Right lobe of liver (tissue), 6 donors: ENCODE measurements around the gene CELF6. TPM values are rescaled to one million over a fixed set of nuclear protein-coding genes. Genes with fewer than 3 reads are reported as not detected.

Source experiments
- ATAC-seq, 4 donors: fragments of 200-7000 bp; cut with Tn5 transposase; one replicate each; pipeline ENCODE4 v1.9.1; 2020; ENCODE audit warnings: mild to moderate bottlenecking in 4 of 4, moderate library complexity in 4 of 4
- DNase-seq, 3 donors: peaks; one replicate each; pipeline ENCODE4 v3.0.0-alpha.2; 2020
- H3K27ac ChIP-seq, 3 donors: fragments of 200-600 bp; one replicate each; pipeline ENCODE4 v1.8.0; 2022
- H3K27me3 ChIP-seq, 2 donors: fragments of 200-600 bp; one replicate each; pipeline ENCODE4 v1.8.0; 2022
- H3K36me3 ChIP-seq, 4 donors: fragments of 200-600 bp; sonication (generic) in 1 of 4; one replicate each; pipeline versions ENCODE4 v1.5.1 to v1.8.0; 2017 to 2022; ENCODE audit warnings: control low read depth in 1 of 4
- H3K4me1 ChIP-seq, 4 donors: fragments of 200-600 bp; sonication (generic) in 1 of 4; one replicate each; pipeline versions ENCODE4 v1.5.1 to v1.8.0; 2017 to 2022; ENCODE audit warnings: control low read depth in 1 of 4
- H3K4me3 ChIP-seq, 3 donors: fragments of 200-600 bp; one replicate each; pipeline ENCODE4 v1.8.0; 2022
- H3K9me3 ChIP-seq, 4 donors: fragments of 200-600 bp; sonication (generic) in 1 of 4; one replicate each; pipeline versions ENCODE4 v1.5.1 to v1.8.0; 2017 to 2022; ENCODE audit warnings: control low read depth in 1 of 4
- CTCF ChIP-seq, 4 donors: fragments of 200-600 bp in 3 of 4; fragments of 450-650 bp in 1 of 4; IDR thresholded peaks; one replicate each; pipeline versions ENCODE4 v1.5.1 to v1.8.0; 2016 to 2022; ENCODE audit warnings: antibody characterized with exemption in 4 of 4, mild to moderate bottlenecking in 2 of 4
- POLR2A ChIP-seq: fragments of 450-650 bp; IDR thresholded peaks from one replicate; pipeline ENCODE4 v1.6.1; 2017; ENCODE audit warnings: antibody characterized with exemption, mild to moderate bottlenecking
- WGBS: methylation state at CpG from one replicate; pipeline ENCODE4 v1.1.6; 2018; ENCODE audit warnings: low coverage, low lambda C conversion rate; ENCODE audit not compliant: insufficient coverage; ENCODE audit errors: missing lambda C conversion rate; 5-methylcytosine and 5-hydroxymethylcytosine counted together
- intact Hi-C, 2 donors: fragments of 100-400 bp; cut with DNase I; formaldehyde crosslinking; loops; one replicate each; pipeline versions ENCODE4 v1.11.2 to v1.14.1; 2022
- total RNA-seq, 6 experiments: library from RNA; depleted of rRNA in 2 of 6; stranded (reverse); fragments of >200 nt in 2 of 6; fragmentation: NEBNext Ultra II Directional in 3 of 6; extraction: Animal tissue kit (Norgen Biotek cat#: 25700) in 3 of 6; gene quantifications; one replicate each; pipeline versions ENCODE4 v1.1.0 to v1.2.4, GENCODE V29; 2016 to 2023
- donor health status: DM: no; HTN: yes; CAD: no.
- donor health status: DM: no; HTN: no; CAD: no.
- donor health status: DM: no; HTN: no; CAD: no.
- donor health status: DM: no; HTN: yes; CAD: no.
- donor health status: DM: no; HTN: yes; CAD: no.

The CELF6 gene
- total RNA-seq, 6 experiments from 2014 or later: 0.47 to 1.7 (median 1.2) TPM

- TF ChIP-seq POLR2A (no peak), CTCF (IDR thresholded peaks at IDR 0.05) (no peak)
- no peaks in the 10 kb centered on the region for H3K36me3 ChIP-seq
- H3K27ac ChIP-seq: no peak overlapping the region
- intact Hi-C loops: loop anchor here in 1 of 2 donors (10.0 kb wide), 1 partner anchor 356 kb away; no protein-coding TSS in a partner anchor
- WGBS: 47% methylated on average over 2 of the region's 2 CpGs
- H3K4me1 ChIP-seq: peaks cover 0 to 10% (median 0%) of the 10 kb centered on the region in 4 donors
- H3K4me3 ChIP-seq: no peak overlapping the region
- no peak for DNase-seq
- no peaks in the 10 kb centered on the region for H3K9me3 ChIP-seq
- no peak for ATAC-seq
- no peaks in the 10 kb centered on the region for H3K27me3 ChIP-seq
Observed at GRCh38 chr15:72318408-72318942, 1.5 kb downstream of the CELF6 start.

GRCh38 chr15:72315706-72316370 lies 4.1 kb downstream of the CELF6 start:
- DNase-seq: no peak
- intact Hi-C loops: loop anchor here in 1 of 2 donors (10.0 kb wide), 1 partner anchor 359 kb away; no protein-coding TSS in a partner anchor
- H3K4me3 ChIP-seq: no peak overlapping the region
- peaks cover 0 to 10% (median 0%) of the 10 kb centered on the region in 4 donors for H3K4me1 ChIP-seq
- no peaks in the 10 kb centered on the region for H3K27me3 ChIP-seq
- TF ChIP-seq CTCF (IDR thresholded peaks at IDR 0.05) (no peak), POLR2A (no peak)
- no peak for ATAC-seq
- no peaks in the 10 kb centered on the region for H3K36me3 ChIP-seq
- H3K27ac ChIP-seq: no peak overlapping the region
- 44% methylated on average over 3 of the region's 6 CpGs for WGBS
- H3K9me3 ChIP-seq: no peaks in the 10 kb centered on the region

- WGBS: 100% methylated on average over 1 of the region's 2 CpGs
Observed at GRCh38 chr15:72313881-72314280, 6.1 kb downstream of the CELF6 start.

GRCh38 chr15:72313448-72313840 lies 6.5 kb downstream of the CELF6 start:
- Histone ChIP-seq H3K36me3 (no peaks in the 10 kb centered on the region), H3K4me3 (no peak overlapping the region), H3K9me3 (no peaks in the 10 kb centered on the region), H3K27me3 (no peaks in the 10 kb centered on the region), H3K27ac (no peak overlapping the region), H3K4me1 (no peaks in the 10 kb centered on the region)
- TF ChIP-seq POLR2A: no peak
- TF ChIP-seq CTCF (IDR thresholded peaks at IDR 0.05): no peak
- 80% methylated on average over 2 of the region's 2 CpGs for WGBS
- no peak for ATAC-seq
- intact Hi-C loops: loop anchor here in 1 of 2 donors (10.0 kb wide), 1 partner anchor 361 kb away; no protein-coding TSS in a partner anchor
- DNase-seq: no peak

More at GRCh38 chr15:72313881-72314280, 6.1 kb downstream of the CELF6 start:
- no peaks in the 10 kb centered on the region for H3K4me1 ChIP-seq
- no peaks in the 10 kb centered on the region for H3K36me3 ChIP-seq
- intact Hi-C loops: loop anchor here in 1 of 2 donors (10.0 kb wide), 1 partner anchor 361 kb away; no protein-coding TSS in a partner anchor
- ATAC-seq: no peak
- no peak overlapping the region for H3K27ac ChIP-seq
- H3K9me3 ChIP-seq: no peaks in the 10 kb centered on the region
- DNase-seq: no peak
- no peak for TF ChIP-seq CTCF (IDR thresholded peaks at IDR 0.05)
- TF ChIP-seq POLR2A: no peak
- H3K27me3 ChIP-seq: no peaks in the 10 kb centered on the region
- no peak overlapping the region for H3K4me3 ChIP-seq
